Measurements from ENCODE around the gene FAM221A.
"Not testable (repeated sequence)": the region's sequence is repeated elsewhere in the genome, so short reads cannot be mapped to it uniquely, and the experiment has no call there.

The FAM221A gene

DNA sequence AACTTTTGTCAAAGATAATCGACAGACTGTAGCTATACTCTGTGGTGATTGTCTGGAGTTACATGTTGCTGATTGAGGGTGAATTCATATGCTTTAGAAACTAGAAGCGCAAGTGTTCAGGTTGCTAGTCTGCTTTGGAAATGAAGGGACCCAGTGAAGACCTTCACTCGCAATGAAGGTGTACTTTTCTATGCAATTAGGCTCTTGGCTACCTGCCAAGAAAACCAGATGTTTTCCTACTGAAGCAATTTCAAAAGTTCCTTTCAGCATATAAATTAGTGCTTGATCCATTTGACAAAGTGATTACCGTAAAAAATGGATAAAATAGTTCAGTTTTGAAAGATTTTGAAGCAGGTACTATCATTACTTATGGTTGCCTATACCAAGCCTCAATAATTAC, 20.0 kb downstream of the FAM221A start:
- DNase-seq (ENCODE audit: low read depth in 1 of 2, low spot score in 1 of 2): no peak

DNA sequence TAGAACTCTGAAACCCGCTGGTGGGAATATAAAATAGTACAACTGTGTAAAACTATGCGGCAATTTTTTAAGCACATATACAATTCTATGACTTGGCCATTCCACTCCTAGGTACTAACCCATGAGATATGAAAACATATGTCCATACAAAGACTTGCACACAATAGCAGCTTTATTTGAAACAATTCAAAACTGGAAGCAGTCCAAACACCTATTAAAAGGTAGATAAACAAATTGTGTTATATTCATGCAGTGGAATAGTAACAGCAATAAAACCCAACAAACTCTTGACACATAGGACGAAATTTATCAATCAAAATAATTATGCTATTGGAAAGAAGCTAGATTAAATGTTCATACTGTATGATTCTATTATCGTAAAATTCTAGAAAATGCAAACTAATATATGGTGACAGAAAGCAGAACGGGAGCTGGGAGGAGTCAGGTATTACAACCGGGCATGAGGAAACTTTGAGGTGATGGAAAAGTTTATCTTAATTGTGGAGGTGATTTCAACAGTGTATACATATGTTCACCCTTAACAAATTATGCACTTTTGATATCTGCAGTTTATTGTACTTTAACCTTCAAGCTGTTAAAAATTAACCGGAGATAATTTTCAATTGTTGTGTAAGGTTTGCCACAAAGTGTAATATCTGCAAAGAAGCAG, 29.2 kb downstream of the FAM221A start:
- no peak for DNase-seq (ENCODE audit: low read depth in 1 of 2, low spot score in 1 of 2)

DNA sequence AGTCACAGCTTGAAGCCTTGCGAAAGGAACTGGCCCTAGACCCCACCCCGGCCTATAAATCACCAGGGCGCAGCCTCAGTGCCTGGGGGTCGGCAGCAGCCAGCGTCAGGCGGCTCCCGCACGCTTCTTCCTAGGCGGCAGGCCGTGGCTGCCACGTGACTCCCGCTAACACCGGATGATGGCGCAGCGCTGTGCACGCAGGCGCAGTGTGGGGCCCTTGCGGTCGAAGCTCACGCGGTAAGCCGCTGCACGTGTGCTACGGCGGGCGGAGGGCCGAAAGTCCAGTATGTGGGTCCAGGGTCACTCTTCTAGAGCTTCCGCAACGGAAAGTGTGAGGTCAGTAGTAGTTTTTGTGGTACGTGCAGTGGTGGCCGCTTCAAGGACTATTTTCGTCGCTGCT, 30.0 kb downstream of the FAM221A start, which contains the start of gene STK31:
STK31 (plus strand) TSS at position 220 of the 400 bp plus-strand sequence; CDS start at position 287, 67 bp downstream.
- no peak for DNase-seq (ENCODE audit: low read depth in 1 of 2, low spot score in 1 of 2)

DNA sequence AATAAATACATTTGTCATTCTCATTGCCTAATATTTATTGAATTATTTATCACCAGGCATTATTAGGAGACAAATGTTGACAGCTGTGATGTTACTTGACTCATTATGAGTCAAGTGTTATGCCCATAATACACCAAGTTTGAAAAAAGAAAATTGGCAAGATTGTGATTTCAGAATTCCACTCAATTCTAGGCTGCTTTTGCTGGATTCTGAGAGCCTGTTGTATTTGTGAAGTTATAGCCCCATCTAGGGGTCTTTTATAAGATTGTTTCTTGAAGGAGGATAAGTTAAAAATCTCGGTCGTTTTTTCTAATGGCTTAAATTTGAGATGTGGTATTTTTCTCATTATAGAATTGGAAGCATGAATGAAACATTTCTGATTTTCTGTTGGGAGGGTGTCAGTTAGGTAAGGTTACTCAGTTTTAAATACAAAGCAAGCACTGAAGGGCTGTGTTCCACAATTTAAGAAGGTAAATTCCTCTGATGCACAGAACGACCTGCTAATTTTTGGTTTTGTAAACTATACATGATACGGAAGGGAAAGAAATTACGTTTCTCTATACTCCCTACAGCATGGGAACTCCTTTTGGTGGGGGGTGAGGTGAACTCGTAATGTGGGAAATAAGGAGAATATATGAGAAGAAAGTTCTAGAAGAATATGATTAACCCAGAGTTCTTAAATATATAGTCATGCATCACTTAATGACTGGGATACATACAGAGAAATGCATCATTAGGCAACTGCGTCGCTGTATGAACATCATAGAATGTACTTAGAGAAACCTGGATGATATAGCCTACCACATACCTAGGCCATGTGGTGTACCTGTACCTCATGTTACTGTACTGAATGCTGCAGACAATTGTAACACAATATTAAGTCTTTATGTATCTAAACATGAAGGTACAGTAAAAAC, 32.6 kb downstream of the FAM221A start:
- no peak for DNase-seq (ENCODE audit: low read depth in 1 of 2, low spot score in 1 of 2)

DNA sequence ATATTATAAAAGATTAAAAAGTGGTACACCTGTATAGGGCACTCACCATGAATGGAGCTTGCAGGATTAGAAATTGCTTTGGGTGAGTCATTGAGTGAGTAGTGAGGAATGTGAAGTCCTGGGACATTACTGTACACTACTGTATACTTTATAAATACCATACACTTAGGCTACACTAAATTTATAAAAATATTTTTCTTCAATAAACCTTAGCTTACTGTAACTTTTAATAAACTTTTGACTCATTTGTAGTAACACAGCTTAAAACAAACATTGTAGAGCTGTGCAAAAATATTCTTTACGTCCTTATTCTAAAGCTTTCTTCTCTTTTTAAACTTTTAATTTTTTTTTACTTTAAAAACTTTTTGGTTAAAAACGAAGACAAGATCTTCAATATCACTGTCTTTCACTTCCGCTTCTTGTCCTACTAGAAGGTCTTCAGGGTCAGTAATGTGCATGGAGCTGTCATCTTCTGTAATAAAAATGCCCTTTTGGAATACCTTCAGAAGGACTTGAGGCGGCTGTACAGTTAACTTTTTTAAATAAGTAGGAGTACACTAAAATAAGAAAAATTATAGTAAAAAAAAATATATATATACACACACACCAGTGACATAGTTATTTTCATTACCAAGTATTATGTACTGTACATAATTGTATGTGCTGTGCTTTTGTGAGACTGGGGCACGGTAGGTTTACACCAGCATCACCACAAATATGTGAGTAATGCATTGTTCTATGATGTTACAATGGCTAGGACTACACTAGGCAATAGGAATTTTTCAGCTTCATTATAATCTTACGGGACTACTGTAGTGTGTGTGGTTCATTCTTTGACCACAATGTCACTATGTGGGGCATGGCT, 33.5 kb downstream of the FAM221A start:
- no peak for DNase-seq (ENCODE audit: low read depth in 1 of 2, low spot score in 1 of 2)

DNA sequence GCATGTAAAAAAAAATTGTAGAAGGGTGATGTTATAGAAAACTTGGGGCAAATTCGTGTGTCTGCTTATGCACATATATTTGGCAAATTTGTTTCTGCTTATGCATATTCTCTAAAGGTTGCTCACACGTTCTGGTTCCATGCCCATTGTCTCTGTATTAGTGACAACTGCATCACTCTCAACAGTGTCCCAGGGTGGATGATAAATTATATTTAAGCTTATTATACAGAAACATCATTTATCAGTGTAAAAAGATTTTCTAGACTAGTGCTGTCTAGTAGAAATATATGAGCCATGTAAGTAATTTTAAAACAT, 34.1 kb downstream of the FAM221A start:
- DNase-seq (ENCODE audit: low read depth in 1 of 2, low spot score in 1 of 2): no peak

DNA sequence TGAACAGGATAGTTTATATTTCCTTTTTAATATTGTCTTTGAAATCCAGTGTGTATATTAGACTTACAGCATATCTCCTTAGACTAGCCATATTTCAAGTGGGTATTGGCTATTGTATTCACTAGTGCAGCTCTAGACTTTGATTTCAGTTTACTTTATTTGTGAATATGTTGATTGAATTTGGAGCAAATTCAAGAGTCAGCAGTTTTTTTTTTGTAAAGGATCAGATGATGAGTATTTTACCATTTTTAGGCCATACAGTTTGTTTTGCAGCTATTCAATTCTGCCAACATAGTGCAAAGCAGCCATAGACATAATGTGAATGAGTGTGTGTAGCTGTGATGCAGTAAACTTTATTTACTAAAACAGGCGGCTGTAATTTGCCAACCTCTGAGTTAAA, 34.6 kb downstream of the FAM221A start:
- DNase-seq (ENCODE audit: low read depth in 1 of 2, low spot score in 1 of 2): no peak

DNA sequence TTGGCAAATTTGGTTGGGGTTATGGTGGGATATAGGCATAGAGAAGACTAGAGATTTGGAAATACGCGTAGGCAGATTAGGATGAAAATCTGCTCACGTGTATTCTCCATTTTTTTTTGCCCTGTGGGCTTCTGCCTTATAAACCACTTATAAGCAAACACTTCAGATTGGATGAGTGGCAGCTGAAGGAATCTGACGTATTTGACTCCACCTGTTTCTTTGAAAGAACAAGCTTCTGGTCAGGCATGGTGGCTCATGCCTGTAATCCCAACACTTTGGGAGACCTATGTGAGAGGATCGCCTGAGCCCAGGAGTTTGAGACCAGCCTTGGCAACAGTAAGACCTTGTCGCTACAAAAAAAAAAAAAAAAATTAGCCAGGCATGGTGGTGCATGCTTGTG, 35.1 kb downstream of the FAM221A start:
- no peak for DNase-seq (ENCODE audit: low read depth in 1 of 2, low spot score in 1 of 2)

DNA sequence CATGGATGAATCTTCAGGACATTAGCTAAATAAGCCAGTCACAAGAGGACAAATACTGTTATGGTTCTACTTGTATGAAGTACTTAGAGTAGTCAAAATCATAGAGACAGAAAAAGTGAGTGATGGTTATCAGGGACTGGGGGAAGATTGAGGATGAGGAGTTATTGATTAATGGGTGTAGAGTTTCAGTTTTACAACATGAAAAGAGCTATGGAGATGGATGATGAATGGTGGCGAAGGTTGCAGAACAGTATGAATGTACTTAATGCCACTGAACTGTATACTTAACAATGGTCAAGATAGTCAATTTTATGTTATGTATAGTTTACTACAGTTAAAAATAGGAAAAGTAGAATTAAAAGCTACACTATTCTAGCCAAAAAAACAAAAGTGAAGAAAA, 37.8 kb downstream of the FAM221A start:
- DNase-seq (ENCODE audit: low read depth in 1 of 2, low spot score in 1 of 2): no peak

DNA sequence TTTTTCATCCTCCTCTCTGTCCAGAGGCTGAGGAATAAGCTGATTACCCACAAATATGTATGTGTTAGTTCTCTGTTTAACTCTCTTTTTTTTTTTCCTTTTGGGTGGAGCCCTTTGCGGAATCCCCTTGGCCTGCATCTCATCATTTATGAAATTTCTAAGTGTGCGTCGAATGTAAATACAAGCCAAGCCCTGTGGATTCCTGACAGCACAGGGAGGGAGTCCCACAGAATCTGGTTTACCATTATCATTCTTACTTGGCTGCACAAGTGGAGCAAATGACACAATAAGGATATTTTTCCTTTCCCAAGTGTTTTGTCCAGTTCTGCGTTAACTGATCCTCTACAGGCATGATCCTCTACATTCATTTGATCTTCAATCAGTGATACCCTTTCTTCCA, 41.5 kb downstream of the FAM221A start:
- DNase-seq (ENCODE audit: low read depth in 1 of 2, low spot score in 1 of 2): no peak

DNA sequence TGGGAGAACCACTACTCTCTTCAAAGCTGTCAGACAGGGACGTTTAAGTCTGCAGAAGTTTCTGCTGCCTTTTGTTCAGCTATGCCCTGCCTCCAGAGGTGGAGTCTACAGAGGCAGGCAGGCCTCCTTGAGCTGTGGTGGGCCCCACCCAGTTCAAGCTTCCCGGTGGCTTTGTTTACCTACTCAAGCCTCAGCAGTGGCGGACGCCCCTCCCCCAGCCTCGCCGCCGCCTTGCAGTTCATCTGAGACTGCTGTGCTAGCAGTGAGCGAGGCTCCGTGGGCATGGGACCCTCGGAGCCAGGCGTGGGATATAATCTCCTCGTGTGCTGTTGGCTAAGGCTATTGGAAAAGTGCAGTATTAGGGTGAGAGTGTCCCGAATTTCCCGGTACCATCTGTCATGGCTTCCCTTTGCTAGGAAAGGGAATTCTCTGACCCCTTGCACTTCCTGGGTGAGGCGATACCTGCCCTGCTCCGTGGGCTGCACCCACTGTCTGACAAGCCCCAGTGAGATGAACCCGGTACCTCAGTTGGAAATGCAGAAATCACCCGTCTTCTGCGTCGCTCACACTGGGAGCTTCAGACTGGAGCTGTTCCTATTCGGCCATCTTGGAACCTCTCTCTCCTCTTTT, 42.7 kb downstream of the FAM221A start:
- not testable (repeated sequence) for DNase-seq (ENCODE audit: low read depth in 1 of 2, low spot score in 1 of 2)

DNA sequence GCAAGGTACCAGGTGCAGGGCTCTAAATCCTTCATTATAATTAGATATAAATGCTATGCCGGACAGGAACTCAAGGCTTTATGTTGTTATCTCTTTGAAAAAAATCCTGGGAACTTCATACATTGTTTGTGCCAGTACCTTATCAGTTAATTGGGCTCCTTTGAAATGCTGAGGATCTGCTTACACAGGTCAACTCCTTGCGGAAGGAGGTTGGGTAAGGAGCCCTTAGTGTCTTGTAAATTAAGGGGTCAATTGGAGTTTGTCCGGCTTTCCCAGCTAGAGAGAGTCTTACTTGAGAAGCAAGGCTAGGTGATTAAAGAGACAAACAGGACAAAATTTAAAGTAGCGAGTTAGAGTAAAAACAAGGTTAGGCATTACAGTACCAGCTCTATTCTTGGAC, 44.1 kb downstream of the FAM221A start:
- DNase-seq (ENCODE audit: low read depth in 1 of 2, low spot score in 1 of 2): not testable (repeated sequence)

DNA sequence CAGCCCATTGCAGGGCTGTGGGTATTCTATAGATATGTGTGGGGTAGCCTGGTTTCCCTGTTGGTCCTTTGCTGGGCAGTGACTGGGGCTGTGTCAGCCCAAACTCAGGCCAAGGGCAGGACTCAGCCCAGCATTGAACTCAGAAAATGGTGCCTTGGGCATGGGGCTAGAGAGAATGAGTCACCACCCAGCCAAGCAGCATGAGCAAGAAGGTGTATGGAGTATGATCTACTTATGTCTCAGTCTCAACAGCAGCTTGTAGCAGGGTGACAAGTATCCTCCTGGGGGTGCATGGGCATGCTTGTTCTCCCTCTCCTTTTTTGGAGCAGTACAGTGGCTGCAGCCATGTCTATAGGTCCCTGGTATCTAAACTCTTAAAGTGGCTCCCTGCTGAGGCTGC, 62.1 kb downstream of the FAM221A start:
- DNase-seq (ENCODE audit: low read depth in 1 of 2, low spot score in 1 of 2): no peak

DNA sequence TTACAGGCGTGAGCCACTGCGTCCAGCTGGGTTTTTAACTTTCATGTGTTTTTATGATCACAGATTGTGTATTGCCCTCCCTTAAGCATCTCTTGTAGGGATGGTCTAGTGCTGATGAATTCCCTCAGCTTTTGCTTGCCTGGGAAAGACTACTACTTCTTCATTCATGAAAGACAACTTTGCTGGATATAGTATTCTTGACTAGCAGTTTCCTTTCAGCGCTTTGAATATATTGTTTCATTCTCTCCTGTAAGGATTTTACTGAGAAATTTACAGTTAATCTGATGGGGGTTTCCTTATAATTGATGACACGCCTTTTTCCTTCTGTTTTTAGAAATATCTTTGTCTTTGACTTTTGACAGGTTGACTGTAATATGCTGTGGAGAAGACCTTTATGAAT, 63.2 kb downstream of the FAM221A start:
- DNase-seq (ENCODE audit: low read depth in 1 of 2, low spot score in 1 of 2): no peak

DNA sequence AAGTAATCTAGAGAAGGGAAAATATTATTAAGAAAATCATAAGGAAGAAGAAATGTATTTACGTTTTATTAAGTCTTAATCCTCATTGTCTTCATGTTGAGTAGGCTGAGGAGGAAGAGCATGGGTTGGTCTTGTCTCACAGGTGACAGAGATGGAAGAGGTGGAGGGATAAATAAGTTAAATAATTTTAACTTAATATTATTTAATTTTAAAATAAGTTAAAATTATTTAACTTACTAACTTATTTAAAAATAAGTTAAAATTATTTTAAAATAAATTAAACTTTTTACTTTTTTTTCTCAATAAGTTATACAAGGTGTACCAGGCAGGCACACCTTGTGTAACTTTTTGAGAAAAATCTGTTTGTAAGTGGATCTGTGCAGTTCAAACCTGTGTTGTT, 66.6 kb downstream of the FAM221A start:
- no peak for DNase-seq (ENCODE audit: low read depth in 1 of 2, low spot score in 1 of 2)

DNA sequence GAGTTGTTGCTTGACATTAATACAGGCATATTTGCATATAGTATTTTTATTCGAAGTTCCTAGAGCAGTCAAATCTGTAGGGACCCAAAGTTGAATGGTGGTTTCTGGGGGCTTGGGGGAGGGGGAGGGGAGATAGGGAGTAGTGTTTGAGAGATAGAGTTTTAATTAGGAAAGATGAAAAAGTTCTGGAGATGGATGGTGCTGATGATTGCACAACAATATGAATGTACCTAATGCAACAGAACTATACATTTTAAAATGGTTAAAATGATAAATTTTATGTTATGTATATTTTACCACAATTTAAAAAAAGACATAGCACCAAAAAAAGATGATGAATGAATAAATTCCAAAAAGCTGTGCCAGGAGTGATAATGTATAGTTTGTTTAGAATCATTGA, 71.9 kb downstream of the FAM221A start:
- DNase-seq (ENCODE audit: low read depth in 1 of 2, low spot score in 1 of 2): no peak

Measured in activated CD4-positive, alpha-beta T cell treated with anti-CD3 and anti-CD28 coated beads, Interleukin-2, amount 50 U/mL, for 24 hours (primary cell).